Keratinocyte (primary cell): ENCODE results near the gene CATSPER4. TPM values are rescaled to one million over a fixed set of nuclear protein-coding genes. Genes with fewer than 3 reads are reported as not detected.

Experiments
- DNase-seq: peaks from one replicate; pipeline ENCODE4 v3.0.0-alpha.2; 2011; ENCODE audit warnings: low read depth, missing footprints, low spot score
- FAIRE-seq: peaks from 2 replicates; lab custom pipeline; 2011; peaks lifted over from hg19 to GRCh38; lab: Jason Lieb, UNC
- H2AFZ ChIP-seq: 2 replicates; pipeline ENCODE4 v1.6.0; 2012; ENCODE audit warnings: low read length, control low read depth, inconsistent platforms; ENCODE audit not compliant: control insufficient read depth
- H3K27ac ChIP-seq: 2 replicates; pipeline ENCODE4 v1.5.1; 2011; ENCODE audit warnings: low read length; ENCODE audit not compliant: control insufficient read depth, insufficient read depth
- H3K27me3 ChIP-seq: 3 replicates; pipeline ENCODE4 v1.6.0; 2011; ENCODE audit warnings: low read length; ENCODE audit not compliant: control insufficient read depth, insufficient read depth; ENCODE audit errors: extremely low read depth
- H3K36me3 ChIP-seq, 2 experiments: 2 replicates in 1 of 2; 3 replicates in 1 of 2; pipeline ENCODE4 v1.5.1; 2011; ENCODE audit warnings: low read length in 2 of 2, mild to moderate bottlenecking in 1 of 2; ENCODE audit not compliant: control insufficient read depth in 2 of 2, insufficient read depth in 2 of 2; ENCODE audit errors: extremely low read depth in 1 of 2
- H3K4me1 ChIP-seq: 3 replicates; pipeline ENCODE4 v1.5.1; 2011; ENCODE audit warnings: low read length; ENCODE audit not compliant: control insufficient read depth, insufficient read depth; ENCODE audit errors: extremely low read depth
- H3K4me2 ChIP-seq: 3 replicates; pipeline ENCODE4 v1.6.0; 2011; ENCODE audit warnings: low read depth, low read length; ENCODE audit not compliant: control insufficient read depth, insufficient read depth; ENCODE audit errors: extremely low read depth
- H3K4me3 ChIP-seq, 3 experiments: fragments of 200-600 bp in 1 of 3; sonication (generic) in 1 of 3; 2 replicates in 2 of 3; 3 replicates in 1 of 3; pipeline ENCODE4 v1.5.1; 2011 to 2016; ENCODE audit warnings: low read length in 3 of 3, mild to moderate bottlenecking in 3 of 3, control low read depth in 2 of 3, inconsistent platforms in 1 of 3, low read depth in 1 of 3, mixed read lengths in 1 of 3, mixed run types in 1 of 3, moderate library complexity in 1 of 3; ENCODE audit not compliant: control insufficient read depth in 2 of 3, insufficient read depth in 2 of 3; ENCODE audit errors: extremely low read depth in 1 of 3
- H3K79me2 ChIP-seq: 2 replicates; pipeline ENCODE4 v1.6.0; 2012; ENCODE audit warnings: low read length; ENCODE audit not compliant: control insufficient read depth, insufficient read depth
- H3K9ac ChIP-seq: 3 replicates; pipeline ENCODE4 v1.6.0; 2011; ENCODE audit warnings: low read length; ENCODE audit not compliant: control insufficient read depth, insufficient read depth; ENCODE audit errors: extremely low read depth
- H3K9me1 ChIP-seq: 3 replicates; pipeline ENCODE4 v1.6.0; 2011; ENCODE audit warnings: low read length; ENCODE audit not compliant: control insufficient read depth, insufficient read depth; ENCODE audit errors: extremely low read depth
- H3K9me3 ChIP-seq: 2 replicates; pipeline ENCODE4 v1.5.1; 2012; ENCODE audit warnings: low read depth, low read length; ENCODE audit not compliant: control insufficient read depth
- H4K20me1 ChIP-seq: 3 replicates; pipeline ENCODE4 v1.6.0; 2011; ENCODE audit warnings: low read length; ENCODE audit not compliant: control insufficient read depth, insufficient read depth; ENCODE audit errors: extremely low read depth
- CTCF ChIP-seq, 3 experiments: IDR thresholded peaks in 1 of 3; conservative IDR thresholded peaks in 1 of 3; optimal IDR thresholded peaks in 1 of 3; 2 replicates in 2 of 3; 3 replicates in 1 of 3; pipeline versions ENCODE3 to v1.5.1; 2011; ENCODE audit warnings: low read length in 3 of 3, mild to moderate bottlenecking in 3 of 3, moderate library complexity in 2 of 3, control low read depth in 1 of 3, inconsistent platforms in 1 of 3; ENCODE audit not compliant: insufficient read depth in 2 of 3; ENCODE audit errors: extremely low read depth in 1 of 3
- EZH2 ChIP-seq: IDR thresholded peaks from one replicate; pipeline ENCODE4 v1.6.1; 2012; ENCODE audit warnings: inconsistent platforms, mild to moderate bottlenecking, low read length, moderate library complexity
- dilution Hi-C: fragments of 300-500 bp; cut with MboI; formaldehyde crosslinking; loops from one replicate; pipeline ENCODE4 v1.7.0; 2020; ENCODE audit warnings: low sequenced_read_pairs; ENCODE audit not compliant: extremely low pct_ligation_motif_present
- polyA plus RNA-seq, 5 experiments: library from polyadenylated mRNA; depleted of rRNA in 3 of 5; stranded (reverse) in 3 of 5; stranded (forward) in 1 of 5; unstranded in 1 of 5; fragments of >200 nt; gene quantifications; 1 replicate in 1 of 5; 2 replicates in 3 of 5; 3 replicates in 1 of 5; pipeline versions ENCODE4 v1.2.1 to v1.2.3, GENCODE V29; 2011 to 2012; ENCODE audit warnings: missing spikeins in 2 of 5, low read depth in 1 of 5, low replicate concordance in 1 of 5

The CATSPER4 gene
- polyA plus RNA-seq, 1 donor (not counting 4 experiments of a cell fraction or from before 2014, with no cell fraction given) = 0.04 TPM

- no peak overlapping the region for H3K4me2 ChIP-seq
Measured at GRCh38 chr1:26145041-26145959, 45.1 kb upstream of the CATSPER4 start.

GRCh38 chr1:26145960-26146294, 44.5 kb upstream of the CATSPER4 start:
- Histone ChIP-seq H3K4me3 (no peak overlapping the region), H3K9me1 (no peaks in the 10 kb centered on the region), H3K27me3 (no peaks in the 10 kb centered on the region), H3K4me1 (no peaks in the 10 kb centered on the region), H3K9ac (no peak overlapping the region), H3K79me2 (no peaks in the 10 kb centered on the region), H3K27ac (no peak overlapping the region), H2AFZ (no peak overlapping the region), H3K9me3 (no peaks in the 10 kb centered on the region), H3K36me3 (no peaks in the 10 kb centered on the region), H3K4me2 (no peak overlapping the region), H4K20me1 (no peaks in the 10 kb centered on the region)
- DNase-seq (no peak), FAIRE-seq (no peak)
- TF ChIP-seq CTCF (optimal IDR thresholded peaks at IDR 0.05 in 1 of 3, IDR thresholded peaks at IDR 0.05 in 1 of 3, conservative IDR thresholded peaks at IDR 0.05 in 1 of 3; ENCODE audit: extremely low read depth in 1 of 3, insufficient read depth in 2 of 3, low read length in 3 of 3) (no peak), EZH2 (no peak)
- dilution Hi-C loops = no loop called here

More at GRCh38 chr1:26145041-26145959, 45.1 kb upstream of the CATSPER4 start:
- no peak for TF ChIP-seq EZH2
- peak; percentile 72 to 83 (median 81) for TF ChIP-seq CTCF (optimal IDR thresholded peaks at IDR 0.05 in 1 of 3, IDR thresholded peaks at IDR 0.05 in 1 of 3, conservative IDR thresholded peaks at IDR 0.05 in 1 of 3; ENCODE audit: extremely low read depth in 1 of 3, insufficient read depth in 2 of 3, low read length in 3 of 3)
- dilution Hi-C loops = no loop called here
- no peak overlapping the region for H3K9ac ChIP-seq
- FAIRE-seq (peak; percentile 91), DNase-seq (peak; percentile 65)
- no peak overlapping the region for H3K4me3 ChIP-seq
- no peaks in the 10 kb centered on the region for H4K20me1 ChIP-seq
- H3K9me1 ChIP-seq = no peaks in the 10 kb centered on the region
- H3K36me3 ChIP-seq = no peaks in the 10 kb centered on the region
- no peaks in the 10 kb centered on the region for H3K9me3 ChIP-seq
- H2AFZ ChIP-seq = no peak overlapping the region
- no peak overlapping the region for H3K27ac ChIP-seq
- no peaks in the 10 kb centered on the region for H3K4me1 ChIP-seq
- no peaks in the 10 kb centered on the region for H3K27me3 ChIP-seq
- H3K79me2 ChIP-seq = no peaks in the 10 kb centered on the region
